Breast epithelium (tissue), 3 donors: ENCODE data around the gene GGT1.
"Not testable (repeated sequence)": the region's sequence is repeated elsewhere in the genome, so short reads cannot be mapped to it uniquely, and the experiment has no call there.

ENCODE experiments used
- CTCF ChIP-seq, 3 donors: fragments of 450-650 bp; IDR thresholded peaks; one replicate each; pipeline ENCODE4 v1.5.1; 2016 to 2017; ENCODE audit warnings: antibody characterized with exemption in 3 of 3, mild to moderate bottlenecking in 3 of 3, moderate library complexity in 3 of 3
- POLR2A ChIP-seq: fragments of 450-650 bp; IDR thresholded peaks from one replicate; pipeline ENCODE4 v1.6.1; 2016; ENCODE audit warnings: antibody characterized with exemption, mild to moderate bottlenecking, moderate library complexity
- POLR2AphosphoS5 ChIP-seq, 3 donors: sonication (generic); formaldehyde crosslinking; IDR thresholded peaks; one replicate each; pipeline ENCODE4 v1.6.1; 2017; ENCODE audit warnings: antibody characterized with exemption in 3 of 3

GRCh38 chr22:24649371-24649770 is 46.4 kb downstream of the GGT1 start:
- TF ChIP-seq POLR2A; CTCF (IDR thresholded peaks at IDR 0.05); POLR2AphosphoS5 (IDR thresholded peaks at IDR 0.05): not testable (repeated sequence)
